ENCODE results near the gene ADD1. TPM values are rescaled to one million over a fixed set of nuclear protein-coding genes. Genes with fewer than 3 reads are reported as not detected.

Gene ADD1
- total and polyA plus RNA-seq, 2 donors (not counting 1 experiment from before 2014, with no cell fraction given) = 164 to 171 TPM

GRCh38 chr4:2929469-2929868 is 85.8 kb downstream of the ADD1 start:
- no peak overlapping the region for H3K27ac ChIP-seq (ENCODE audit: insufficient read depth, low read length)
- no peak for TF ChIP-seq CTCF (conservative IDR thresholded peaks at IDR 0.05 in 1 of 2, IDR thresholded peaks at IDR 0.05 in 1 of 2; ENCODE audit: low read depth in 1 of 2, low read length in 2 of 2)
- H3K4me1 ChIP-seq (ENCODE audit: control insufficient read depth, extremely low read depth, insufficient read depth, low read length) = peaks cover 4% of the 10 kb centered on the region
- no peak for DNase-seq (ENCODE audit: low read depth in 2 of 2)
- no peak overlapping the region for H3K4me3 ChIP-seq (replicated peaks in 1 of 4; ENCODE audit: control extremely low read depth in 1 of 4, insufficient read depth in 1 of 4, low read depth in 3 of 4, low read length in 4 of 4)
- no peaks in the 10 kb centered on the region for H4K20me1 ChIP-seq (ENCODE audit: control insufficient read depth, extremely low read depth, insufficient read depth, low read length)
- no peak overlapping the region for H3K4me2 ChIP-seq (ENCODE audit: extremely low read depth, insufficient read depth, low read length)
- peaks cover 45% of the 10 kb centered on the region for H3K36me3 ChIP-seq (ENCODE audit: control insufficient read depth, insufficient read depth, low read length)
- peaks cover 12% of the 10 kb centered on the region for H3K79me2 ChIP-seq (ENCODE audit: control insufficient read depth, insufficient read depth, low read length)
- no peak overlapping the region for H2AFZ ChIP-seq (ENCODE audit: low read length)
- H3K9me3 ChIP-seq (ENCODE audit: control insufficient read depth, insufficient read depth, low read depth, low read length) = no peaks in the 10 kb centered on the region
- H3K27me3 ChIP-seq (ENCODE audit: control insufficient read depth, insufficient read depth, low read length) = no peaks in the 10 kb centered on the region
- no peak overlapping the region for H3K9ac ChIP-seq (ENCODE audit: insufficient read depth, low read length)

GRCh38 chr4:2930135-2930757 is 86.6 kb downstream of the ADD1 start:
- Histone ChIP-seq H3K9ac (ENCODE audit: insufficient read depth, low read length) (no peak overlapping the region), H3K79me2 (ENCODE audit: control insufficient read depth, insufficient read depth, low read length) (peaks cover 17% of the 10 kb centered on the region), H3K4me2 (ENCODE audit: extremely low read depth, insufficient read depth, low read length) (no peak overlapping the region), H2AFZ (ENCODE audit: low read length) (no peak overlapping the region), H4K20me1 (ENCODE audit: control insufficient read depth, extremely low read depth, insufficient read depth, low read length) (no peaks in the 10 kb centered on the region), H3K27ac (ENCODE audit: insufficient read depth, low read length) (no peak overlapping the region), H3K36me3 (ENCODE audit: control insufficient read depth, insufficient read depth, low read length) (peaks cover 45% of the 10 kb centered on the region), H3K4me3 (replicated peaks in 1 of 4; ENCODE audit: control extremely low read depth in 1 of 4, insufficient read depth in 1 of 4, low read depth in 3 of 4, low read length in 4 of 4) (no peak overlapping the region), H3K27me3 (ENCODE audit: control insufficient read depth, insufficient read depth, low read length) (no peaks in the 10 kb centered on the region), H3K4me1 (ENCODE audit: control insufficient read depth, extremely low read depth, insufficient read depth, low read length) (peaks cover 4% of the 10 kb centered on the region), H3K9me3 (ENCODE audit: control insufficient read depth, insufficient read depth, low read depth, low read length) (no peaks in the 10 kb centered on the region)
- no peak for DNase-seq (ENCODE audit: low read depth in 2 of 2)
- no peak for TF ChIP-seq CTCF (conservative IDR thresholded peaks at IDR 0.05 in 1 of 2, IDR thresholded peaks at IDR 0.05 in 1 of 2; ENCODE audit: low read depth in 1 of 2, low read length in 2 of 2)
- TF ChIP-seq EZH2 (IDR thresholded peaks at IDR 0.05; ENCODE audit: low read length, missing control alignments) = no peak

- TF ChIP-seq CTCF (conservative IDR thresholded peaks at IDR 0.05 in 1 of 2, IDR thresholded peaks at IDR 0.05 in 1 of 2; ENCODE audit: low read depth in 1 of 2, low read length in 2 of 2) = no peak
- TF ChIP-seq EZH2 (IDR thresholded peaks at IDR 0.05; ENCODE audit: low read length, missing control alignments) = no peak
- Histone ChIP-seq H3K4me2 (ENCODE audit: extremely low read depth, insufficient read depth, low read length) (no peak overlapping the region), H3K4me3 (replicated peaks in 1 of 4; ENCODE audit: control extremely low read depth in 1 of 4, insufficient read depth in 1 of 4, low read depth in 3 of 4, low read length in 4 of 4) (no peak overlapping the region), H4K20me1 (ENCODE audit: control insufficient read depth, extremely low read depth, insufficient read depth, low read length) (no peaks in the 10 kb centered on the region), H3K27ac (ENCODE audit: insufficient read depth, low read length) (no peak overlapping the region), H3K9me3 (ENCODE audit: control insufficient read depth, insufficient read depth, low read depth, low read length) (no peaks in the 10 kb centered on the region), H2AFZ (ENCODE audit: low read length) (no peak overlapping the region), H3K9ac (ENCODE audit: insufficient read depth, low read length) (no peak overlapping the region), H3K36me3 (ENCODE audit: control insufficient read depth, insufficient read depth, low read length) (peaks cover 43% of the 10 kb centered on the region), H3K4me1 (ENCODE audit: control insufficient read depth, extremely low read depth, insufficient read depth, low read length) (peaks cover 9% of the 10 kb centered on the region), H3K79me2 (ENCODE audit: control insufficient read depth, insufficient read depth, low read length) (peaks cover 23% of the 10 kb centered on the region), H3K27me3 (ENCODE audit: control insufficient read depth, insufficient read depth, low read length) (no peaks in the 10 kb centered on the region)
- DNase-seq (ENCODE audit: low read depth in 2 of 2) = no peak
Observed at GRCh38 chr4:2930758-2931511, 87.3 kb downstream of the ADD1 start.

Measured in fibroblast of lung (primary cell).